Ishikawa (cell line): ENCODE results near the gene ATXN3L.

Experiments used
- EP300 ChIP-seq: IDR thresholded peaks from 2 replicates; pipeline ENCODE4 v1.6.1; 2012; ENCODE audit warnings: borderline replicate concordance
- RAD21 ChIP-seq: IDR thresholded peaks from 2 replicates; pipeline ENCODE4 v1.6.1; 2012; ENCODE audit warnings: low read depth
- REST ChIP-seq: IDR thresholded peaks from 2 replicates; pipeline ENCODE4 v1.6.1; 2012; ENCODE audit warnings: low read depth, mild to moderate bottlenecking
- TAF1 ChIP-seq: IDR thresholded peaks from 2 replicates; pipeline ENCODE4 v1.6.1; 2012; ENCODE audit warnings: low read depth, mild to moderate bottlenecking
- TCF12 ChIP-seq: IDR thresholded peaks from 2 replicates; pipeline ENCODE4 v1.6.1; 2012; ENCODE audit warnings: low read depth
- TEAD4 ChIP-seq: IDR thresholded peaks from 2 replicates; pipeline ENCODE4 v1.6.1; 2012
- YY1 ChIP-seq: IDR thresholded peaks from 2 replicates; pipeline ENCODE4 v1.6.1; 2012; ENCODE audit warnings: low read depth
- ZBTB7A ChIP-seq: IDR thresholded peaks from 2 replicates; pipeline ENCODE4 v1.6.1; 2012; ENCODE audit warnings: low read depth
- TF ChIP-seq, protein P1 (sequence below): IDR thresholded peaks from 2 replicates; pipeline ENCODE4 v1.6.1; 2012

- TF ChIP-seq TAF1 (no peak), TCF12 (no peak), RAD21 (no peak), EP300 (no peak), YY1 (no peak), ZBTB7A (no peak), REST (no peak), TEAD4 (0 out of 2 replicates have a peak, but pooled peaks have one; percentile 10)
- TF ChIP-seq, protein P1, sequence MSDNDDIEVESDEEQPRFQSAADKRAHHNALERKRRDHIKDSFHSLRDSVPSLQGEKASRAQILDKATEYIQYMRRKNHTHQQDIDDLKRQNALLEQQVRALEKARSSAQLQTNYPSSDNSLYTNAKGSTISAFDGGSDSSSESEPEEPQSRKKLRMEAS, result no peak
These were observed 36.3 kb downstream of the ATXN3L start for GRCh38 chrX:13283512-13283911.
